ENCODE results near the gene HNRNPA0.
A peak's percentile ranks its signal among the peaks of the same experiment; 100 is the strongest.

HNRNPA0 gene

GRCh38 chr5:137703565-137703964 is 50.6 kb downstream of the HNRNPA0 start:
- H3K27ac Mint-ChIP-seq = no peak overlapping the region
- H3K4me1 Mint-ChIP-seq = peaks cover 6% of the 10 kb centered on the region
- no peaks in the 10 kb centered on the region for H3K9me3 Mint-ChIP-seq
- H3K36me3 Mint-ChIP-seq = peaks cover 58% of the 10 kb centered on the region
- CTCF ChIA-PET = no interaction called here
- no peaks in the 10 kb centered on the region for H3K27me3 Mint-ChIP-seq
- H3K4me3 Mint-ChIP-seq = no peak overlapping the region
- DNase-seq = no peak

- Mint-ChIP-seq H3K4me1 (peaks cover 35% of the 10 kb centered on the region), H3K4me3 (no peak overlapping the region), H3K9me3 (no peaks in the 10 kb centered on the region), H3K36me3 (peaks cover 61% of the 10 kb centered on the region), H3K27me3 (no peaks in the 10 kb centered on the region), H3K27ac (no peak overlapping the region)
- CTCF ChIA-PET = no interaction called here
- DNase-seq = no peak
Observed at GRCh38 chr5:137700282-137700680, 53.9 kb downstream of the HNRNPA0 start.

- no peak for DNase-seq
- no peaks in the 10 kb centered on the region for H3K27me3 Mint-ChIP-seq
- no peaks in the 10 kb centered on the region for H3K9me3 Mint-ChIP-seq
- H3K27ac Mint-ChIP-seq = no peak overlapping the region
- H3K36me3 Mint-ChIP-seq = peaks cover 64% of the 10 kb centered on the region
- H3K4me3 Mint-ChIP-seq = no peak overlapping the region
- CTCF ChIA-PET = interaction anchor here (1.9 to 5.5 kb wide), 2 partner anchors 14 to 41 kb away, joined by 4 to 39 read pairs; no protein-coding TSS in a partner anchor
- H3K4me1 Mint-ChIP-seq = peaks cover 42% of the 10 kb centered on the region
Observed at GRCh38 chr5:137699336-137700281, 54.6 kb downstream of the HNRNPA0 start.

DNA sequence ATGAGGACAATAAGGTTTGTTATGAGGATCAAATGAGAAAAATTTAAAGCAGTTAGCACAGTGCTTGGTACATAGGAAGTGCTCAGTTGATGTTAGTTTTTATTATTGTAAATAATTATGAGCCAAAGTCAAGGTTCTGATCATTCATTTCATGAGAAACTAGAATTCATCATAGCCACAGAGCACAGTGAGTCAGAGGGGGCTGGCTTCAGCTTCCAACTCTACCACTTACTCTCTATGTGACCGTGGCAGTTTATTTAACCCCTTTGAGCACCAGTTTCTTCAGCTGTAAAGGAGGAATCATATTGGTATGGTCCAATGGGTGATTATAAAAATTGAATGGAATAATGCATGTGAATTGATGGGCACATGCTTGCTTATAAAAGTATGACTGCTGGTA is 57.7 kb downstream of the HNRNPA0 start:
- H3K4me3 Mint-ChIP-seq = no peak overlapping the region
- no peaks in the 10 kb centered on the region for H3K9me3 Mint-ChIP-seq
- CTCF ChIA-PET = interaction anchor here (0.9 to 5.5 kb wide), 7 partner anchors 20 to 45 kb away, joined by 3 to 39 read pairs (median 7); partner anchors contain the start of gene KLHL3
- peak; percentile 35 for DNase-seq
- peaks cover 57% of the 10 kb centered on the region for H3K4me1 Mint-ChIP-seq
- H3K36me3 Mint-ChIP-seq = peaks cover 63% of the 10 kb centered on the region
- peak overlapping the region; percentile 94 for H3K27ac Mint-ChIP-seq
- H3K27me3 Mint-ChIP-seq = no peaks in the 10 kb centered on the region

DNA sequence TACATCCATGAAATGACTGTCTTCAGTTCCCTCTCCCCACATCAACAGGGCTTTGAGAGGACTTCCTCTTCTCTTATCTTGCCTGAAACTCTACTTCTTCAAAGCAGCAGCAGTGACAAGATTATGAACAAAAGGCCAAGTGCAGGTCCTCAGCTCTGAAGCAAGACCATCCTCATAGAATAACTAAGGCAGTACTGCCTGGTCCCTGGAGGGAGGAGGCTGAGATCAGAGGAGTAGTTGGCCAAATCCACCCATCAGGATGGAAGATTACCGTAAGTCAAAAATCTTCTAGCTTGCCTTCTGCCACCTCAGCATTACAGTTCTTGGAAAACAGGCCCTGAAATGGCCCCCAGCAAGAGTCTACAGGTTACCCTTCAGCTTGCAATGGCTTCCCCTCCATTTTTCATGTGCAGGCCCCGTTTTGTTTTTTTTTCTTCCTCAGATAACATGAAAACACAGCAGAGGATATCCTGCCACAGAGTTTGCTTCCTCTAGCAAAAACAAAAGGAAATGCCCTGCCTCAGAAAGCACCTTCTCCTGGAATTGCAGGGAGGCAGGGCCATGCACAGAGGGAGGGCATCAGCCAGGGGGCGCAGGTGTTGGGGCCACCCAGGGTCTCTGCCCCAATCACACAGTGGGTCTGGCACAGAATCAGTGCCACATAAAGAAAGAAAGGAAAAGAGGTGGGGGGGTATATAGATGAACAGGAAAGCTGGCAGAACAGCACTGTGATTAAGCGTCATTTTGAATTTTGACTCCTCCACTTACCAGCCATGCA is 58.3 kb downstream of the HNRNPA0 start:
- CTCF ChIA-PET = interaction anchor here (0.6 to 5.5 kb wide), 13 partner anchors 12 to 282 kb away, joined by 3 to 39 read pairs (median 6); partner anchors contain the start of genes HNRNPA0 and KLHL3
- Mint-ChIP-seq H3K36me3 (peaks cover 64% of the 10 kb centered on the region), H3K9me3 (no peaks in the 10 kb centered on the region), H3K4me3 (peak overlapping the region; percentile 16), H3K27me3 (no peaks in the 10 kb centered on the region), H3K4me1 (peaks cover 57% of the 10 kb centered on the region), H3K27ac (peak overlapping the region; percentile 94)
- peak; percentile 62 for DNase-seq
